ENCODE results near the gene FNDC3B. TPM values are rescaled to one million over a fixed set of nuclear protein-coding genes. Genes with fewer than 3 reads are reported as not detected.
A peak's percentile ranks its signal among the peaks of the same experiment; 100 is the strongest.

Gene FNDC3B
- total RNA-seq, 4 donors from 2014 or later = 59.8 to 72.6 (median 65.6) TPM

GRCh38 chr3:172174513-172175253 lies 135.3 kb downstream of the FNDC3B start:
- WGBS = 59% methylated on average over 6 of the region's 7 CpGs

GRCh38 chr3:172175254-172175599 lies 135.8 kb downstream of the FNDC3B start:
- H3K9me3 ChIP-seq = no peaks in the 10 kb centered on the region
- no peaks in the 10 kb centered on the region for H3K36me3 ChIP-seq
- no peak for DNase-seq (ENCODE audit: extremely low spot score)
- TF ChIP-seq POLR2A (IDR thresholded peaks at IDR 0.05; ENCODE audit: low read depth) (no peak), EP300 (IDR thresholded peaks at IDR 0.05) (no peak)
- peak overlapping the region in 1 of 4 donors; percentile 4 for H3K27ac ChIP-seq (replicated peaks in 1 of 4)
- no peak overlapping the region for H3K4me3 ChIP-seq
- no peaks in the 10 kb centered on the region for H3K27me3 ChIP-seq
- 91% methylated on average over 3 of the region's 3 CpGs for whole genome bisulfite sequencing
- intact Hi-C loops (cut with DNase I) = no loop called here
- peaks cover 63 to 82% (median 73%) of the 10 kb centered on the region in 4 donors for H3K4me1 ChIP-seq

More at GRCh38 chr3:172174513-172175253, 135.3 kb downstream of the FNDC3B start:
- no peak for DNase-seq (ENCODE audit: extremely low spot score)
- Histone ChIP-seq H3K36me3 (no peaks in the 10 kb centered on the region), H3K27me3 (no peaks in the 10 kb centered on the region), H3K4me1 (peaks cover 63 to 82% (median 74%) of the 10 kb centered on the region in 4 donors), H3K9me3 (no peaks in the 10 kb centered on the region), H3K27ac (replicated peaks in 1 of 4) (peak overlapping the region in 1 of 4 donors; percentile 4), H3K4me3 (no peak overlapping the region)
- TF ChIP-seq EP300 (IDR thresholded peaks at IDR 0.05) (no peak), POLR2A (IDR thresholded peaks at IDR 0.05; ENCODE audit: low read depth) (no peak), POLR2AphosphoS5 (IDR thresholded peaks at IDR 0.05) (no peak)
- TF ChIP-seq, protein P1, sequence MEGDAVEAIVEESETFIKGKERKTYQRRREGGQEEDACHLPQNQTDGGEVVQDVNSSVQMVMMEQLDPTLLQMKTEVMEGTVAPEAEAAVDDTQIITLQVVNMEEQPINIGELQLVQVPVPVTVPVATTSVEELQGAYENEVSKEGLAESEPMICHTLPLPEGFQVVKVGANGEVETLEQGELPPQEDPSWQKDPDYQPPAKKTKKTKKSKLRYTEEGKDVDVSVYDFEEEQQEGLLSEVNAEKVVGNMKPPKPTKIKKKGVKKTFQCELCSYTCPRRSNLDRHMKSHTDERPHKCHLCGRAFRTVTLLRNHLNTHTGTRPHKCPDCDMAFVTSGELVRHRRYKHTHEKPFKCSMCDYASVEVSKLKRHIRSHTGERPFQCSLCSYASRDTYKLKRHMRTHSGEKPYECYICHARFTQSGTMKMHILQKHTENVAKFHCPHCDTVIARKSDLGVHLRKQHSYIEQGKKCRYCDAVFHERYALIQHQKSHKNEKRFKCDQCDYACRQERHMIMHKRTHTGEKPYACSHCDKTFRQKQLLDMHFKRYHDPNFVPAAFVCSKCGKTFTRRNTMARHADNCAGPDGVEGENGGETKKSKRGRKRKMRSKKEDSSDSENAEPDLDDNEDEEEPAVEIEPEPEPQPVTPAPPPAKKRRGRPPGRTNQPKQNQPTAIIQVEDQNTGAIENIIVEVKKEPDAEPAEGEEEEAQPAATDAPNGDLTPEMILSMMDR (IDR thresholded peaks at IDR 0.05) = no peak
- intact Hi-C loops (cut with DNase I) = no loop called here

DNA sequence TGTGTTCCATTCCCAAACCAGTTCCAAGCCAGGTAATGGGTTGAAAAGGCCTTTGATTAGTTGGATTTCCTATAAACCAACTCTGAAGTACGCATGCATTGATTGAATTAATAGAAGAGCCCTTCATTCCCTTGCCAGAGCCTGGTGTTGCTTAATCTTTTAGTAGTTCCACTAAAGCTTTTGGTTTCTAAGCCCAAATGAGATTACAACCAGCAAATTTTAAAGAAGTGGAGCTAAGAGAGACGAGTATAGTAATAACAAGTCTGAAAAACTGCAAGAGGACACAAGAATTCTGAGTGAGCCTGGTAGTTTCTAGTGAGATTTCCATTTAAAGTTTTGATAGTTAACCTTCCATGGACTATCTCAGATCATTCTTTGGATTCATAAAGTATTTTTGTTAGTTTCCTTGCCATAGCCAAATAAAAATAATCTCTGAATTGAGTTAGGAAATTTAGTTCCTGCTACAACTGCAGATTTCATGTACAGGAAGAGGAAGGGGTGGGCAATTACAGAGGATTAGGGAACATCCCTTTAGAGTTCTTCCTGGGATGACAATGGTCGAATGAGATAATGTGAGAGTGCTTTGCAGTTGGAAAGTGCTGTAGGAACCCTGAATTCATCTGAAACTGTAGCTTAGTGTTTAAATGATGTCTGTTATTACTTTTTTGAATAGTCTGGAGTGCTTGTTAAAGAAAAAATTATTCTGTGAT lies 136.8 kb downstream of the FNDC3B start:
- H3K27me3 ChIP-seq = no peaks in the 10 kb centered on the region
- intact Hi-C loops (cut with DNase I) = no loop called here
- H3K27ac ChIP-seq (replicated peaks in 1 of 4) = peak overlapping the region in 2 of 4 donors; percentile 24 to 45
- H3K9me3 ChIP-seq = no peaks in the 10 kb centered on the region
- no peak overlapping the region for H3K4me3 ChIP-seq
- TF ChIP-seq EP300 (IDR thresholded peaks at IDR 0.05) (no peak), POLR2A (IDR thresholded peaks at IDR 0.05; ENCODE audit: low read depth) (no peak), POLR2AphosphoS5 (IDR thresholded peaks at IDR 0.05) (no peak)
- TF ChIP-seq, protein P1 (IDR thresholded peaks at IDR 0.05) = no peak
- peaks cover 61 to 79% (median 71%) of the 10 kb centered on the region in 4 donors for H3K4me1 ChIP-seq
- 66% methylated on average over 3 of the region's 3 CpGs for WGBS
- no peaks in the 10 kb centered on the region for H3K36me3 ChIP-seq
- no peak for DNase-seq (ENCODE audit: extremely low spot score)

DNA sequence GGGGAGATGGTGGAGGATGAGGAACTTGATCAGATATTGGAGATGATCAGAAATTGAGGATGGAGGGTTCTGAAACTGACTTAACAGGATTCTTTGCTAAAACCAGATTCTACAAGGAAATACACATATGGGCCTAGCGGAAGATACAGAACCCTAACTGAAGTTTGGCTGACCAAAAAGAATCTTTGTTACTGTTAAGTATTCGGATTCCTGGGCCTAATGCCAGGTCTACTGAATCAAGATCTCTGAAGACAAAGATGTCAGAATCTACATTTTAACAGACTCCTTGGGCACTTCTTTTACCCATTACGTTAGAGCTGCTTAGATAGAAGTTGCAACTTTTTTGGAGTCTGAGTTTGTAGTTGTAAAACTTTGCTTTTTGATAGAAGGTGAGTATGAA lies 137.7 kb downstream of the FNDC3B start:
- Histone ChIP-seq H3K27ac (replicated peaks in 1 of 4) (peak overlapping the region in 2 of 4 donors; percentile 13 to 24), H3K27me3 (no peaks in the 10 kb centered on the region), H3K4me1 (peaks cover 62 to 79% (median 70%) of the 10 kb centered on the region in 4 donors), H3K9me3 (no peaks in the 10 kb centered on the region), H3K36me3 (no peaks in the 10 kb centered on the region), H3K4me3 (no peak overlapping the region)
- TF ChIP-seq POLR2A (IDR thresholded peaks at IDR 0.05; ENCODE audit: low read depth) (no peak), POLR2AphosphoS5 (IDR thresholded peaks at IDR 0.05) (no peak), EP300 (IDR thresholded peaks at IDR 0.05) (no peak)
- TF ChIP-seq, protein P1 (IDR thresholded peaks at IDR 0.05) = no peak
- 21% methylated on average over 3 of the region's 3 CpGs for WGBS
- intact Hi-C loops (cut with DNase I) = no loop called here
- no peak for DNase-seq (ENCODE audit: extremely low spot score)

- intact Hi-C loops (cut with DNase I) = no loop called here
- H3K27me3 ChIP-seq = no peaks in the 10 kb centered on the region
- H3K4me1 ChIP-seq = peaks cover 70 to 82% (median 76%) of the 10 kb centered on the region in 4 donors
- no peaks in the 10 kb centered on the region for H3K9me3 ChIP-seq
- H3K4me3 ChIP-seq = no peak overlapping the region
- TF ChIP-seq, protein P1 (IDR thresholded peaks at IDR 0.05) = no peak
- TF ChIP-seq POLR2AphosphoS5 (IDR thresholded peaks at IDR 0.05) (no peak), POLR2A (IDR thresholded peaks at IDR 0.05; ENCODE audit: low read depth) (no peak), EP300 (IDR thresholded peaks at IDR 0.05) (no peak)
- 93% methylated on average over 2 of the region's 2 CpGs for WGBS
- no peak for DNase-seq (ENCODE audit: extremely low spot score)
- H3K27ac ChIP-seq (replicated peaks in 1 of 4) = no peak overlapping the region
- no peaks in the 10 kb centered on the region for H3K36me3 ChIP-seq
Observed at GRCh38 chr3:172177803-172178316, 138.5 kb downstream of the FNDC3B start.

All from esophagus muscularis mucosa (tissue), 4 donors.